SH-SY5Y (cell line): Measurements from ENCODE around the gene RAB18.
A peak's percentile ranks its signal among the peaks of the same experiment; 100 is the strongest.

Experiments
- GATA2 ChIP-seq: IDR thresholded peaks from 2 replicates; pipeline ENCODE4 v1.6.1; 2011; ENCODE audit warnings: mild to moderate bottlenecking, low read depth, low read length
- GATA3 ChIP-seq: IDR thresholded peaks from 2 replicates; pipeline ENCODE4 v1.6.1; 2011; ENCODE audit warnings: low read depth, mild to moderate bottlenecking, low read length, moderate library complexity

The RAB18 gene

GRCh38 chr10:27504007-27504807 lies at the start of gene RAB18:
TSS of gene RAB18 (plus strand) at chr10:27504304. CDS start at chr10:27504370, 66 bp downstream.
- TF ChIP-seq GATA3 (no peak), GATA2 (0 out of 2 replicates have a peak, but pooled peaks have one; percentile 4)

GRCh38 chr10:27454837-27455236 lies 49.3 kb upstream of the RAB18 start:
- no peak for TF ChIP-seq GATA2
- no peak for TF ChIP-seq GATA3

- no peak for TF ChIP-seq GATA2
- TF ChIP-seq GATA3: no peak
Measured at GRCh38 chr10:27457261-27457945, 46.7 kb upstream of the RAB18 start.

GRCh38 chr10:27457966-27458365 lies 46.1 kb upstream of the RAB18 start:
- no peak for TF ChIP-seq GATA3
- TF ChIP-seq GATA2: no peak

GRCh38 chr10:27461312-27461711 lies 42.8 kb upstream of the RAB18 start:
- no peak for TF ChIP-seq GATA2
- TF ChIP-seq GATA3: no peak

- TF ChIP-seq GATA3 (no peak), GATA2 (no peak)
Measured at GRCh38 chr10:27463961-27464360, 40.1 kb upstream of the RAB18 start.

- TF ChIP-seq GATA2: no peak
- no peak for TF ChIP-seq GATA3
Measured at GRCh38 chr10:27464993-27465392, 39.1 kb upstream of the RAB18 start.

GRCh38 chr10:27470885-27471284 lies 33.2 kb upstream of the RAB18 start:
- TF ChIP-seq GATA3 (no peak), GATA2 (no peak)

- TF ChIP-seq GATA3: no peak
- no peak for TF ChIP-seq GATA2
Measured at GRCh38 chr10:27474741-27475140, 29.4 kb upstream of the RAB18 start.

- TF ChIP-seq GATA3 (no peak), GATA2 (no peak)
Measured at GRCh38 chr10:27479016-27479415, 25.1 kb upstream of the RAB18 start.

GRCh38 chr10:27481486-27481885 lies 22.6 kb upstream of the RAB18 start:
- TF ChIP-seq GATA2 (no peak), GATA3 (no peak)

- no peak for TF ChIP-seq GATA3
Measured at GRCh38 chr10:27482984-27483956, 20.8 kb upstream of the RAB18 start.

GRCh38 chr10:27485368-27485767 lies 18.7 kb upstream of the RAB18 start:
- TF ChIP-seq GATA2 (no peak), GATA3 (no peak)

- TF ChIP-seq GATA2: no peak
- no peak for TF ChIP-seq GATA3
Measured at GRCh38 chr10:27485986-27486385, 18.1 kb upstream of the RAB18 start.
